Fibroblast of upper back skin (primary cell): ENCODE results near the gene ARHGEF11.
"Not testable (repeated sequence)": the region's sequence is repeated elsewhere in the genome, so short reads cannot be mapped to it uniquely, and the experiment has no call there.

Experiments used
- DNase-seq: peaks from one replicate; pipeline ENCODE4 v3.0.0-alpha.2; 2013

Gene ARHGEF11

GRCh38 chr1:157045250-157046218 lies at the start of gene ARHGEF11:
Gene ARHGEF11, minus strand, starts transcription at chr1:157045742. Its CDS starts 1,412 bp downstream, at chr1:157044330.
- peak; percentile 91 for DNase-seq

GRCh38 chr1:157095091-157095490 lies 49.5 kb upstream of the ARHGEF11 start:
- no peak for DNase-seq

GRCh38 chr1:157092831-157093230 lies 47.3 kb upstream of the ARHGEF11 start:
- DNase-seq = no peak

- DNase-seq = no peak
These were observed 46.2 kb upstream of the ARHGEF11 start for GRCh38 chr1:157091668-157092273.

GRCh38 chr1:157091186-157091585 lies 45.6 kb upstream of the ARHGEF11 start:
- no peak for DNase-seq

- no peak for DNase-seq
These were observed 45.2 kb upstream of the ARHGEF11 start for GRCh38 chr1:157090771-157091170.

- peak; percentile 94 for DNase-seq
These were observed 44.7 kb upstream of the ARHGEF11 start for GRCh38 chr1:157090196-157090647.

- DNase-seq = no peak
These were observed 44.2 kb upstream of the ARHGEF11 start for GRCh38 chr1:157089789-157090188.

- no peak for DNase-seq
These were observed 43.1 kb upstream of the ARHGEF11 start for GRCh38 chr1:157088607-157089006.

GRCh38 chr1:157087030-157087429 lies 41.5 kb upstream of the ARHGEF11 start:
- DNase-seq = no peak

GRCh38 chr1:157086299-157086698 lies 40.8 kb upstream of the ARHGEF11 start:
- DNase-seq = no peak

- no peak for DNase-seq
These were observed 39.9 kb upstream of the ARHGEF11 start for GRCh38 chr1:157085421-157085820.

GRCh38 chr1:157084720-157085119 lies 39.2 kb upstream of the ARHGEF11 start:
- DNase-seq = no peak

GRCh38 chr1:157081707-157082106 lies 36.2 kb upstream of the ARHGEF11 start:
- DNase-seq = no peak

- no peak for DNase-seq
These were observed 35.2 kb upstream of the ARHGEF11 start for GRCh38 chr1:157080714-157081113.

GRCh38 chr1:157077394-157077793 lies 31.9 kb upstream of the ARHGEF11 start:
- DNase-seq = no peak

GRCh38 chr1:157073944-157074685 lies 28.6 kb upstream of the ARHGEF11 start:
- DNase-seq = peak; percentile 60

- no peak for DNase-seq
These were observed 24.1 kb upstream of the ARHGEF11 start for GRCh38 chr1:157069601-157070000.

GRCh38 chr1:157059241-157059640 lies 13.7 kb upstream of the ARHGEF11 start:
- not testable (repeated sequence) for DNase-seq

GRCh38 chr1:157056269-157056668 lies 10.7 kb upstream of the ARHGEF11 start:
- DNase-seq = no peak

- DNase-seq = not testable (repeated sequence)
These were observed 10.2 kb upstream of the ARHGEF11 start for GRCh38 chr1:157055729-157056128.

- no peak for DNase-seq
These were observed 5.3 kb upstream of the ARHGEF11 start for GRCh38 chr1:157050836-157051235.

GRCh38 chr1:157047062-157047410 lies 1.5 kb upstream of the ARHGEF11 start:
- no peak for DNase-seq
